ENCODE results near the gene MVB12B.
"Not testable (repeated sequence)": the region's sequence is repeated elsewhere in the genome, so short reads cannot be mapped to it uniquely, and the experiment has no call there.

The MVB12B gene, protein sequence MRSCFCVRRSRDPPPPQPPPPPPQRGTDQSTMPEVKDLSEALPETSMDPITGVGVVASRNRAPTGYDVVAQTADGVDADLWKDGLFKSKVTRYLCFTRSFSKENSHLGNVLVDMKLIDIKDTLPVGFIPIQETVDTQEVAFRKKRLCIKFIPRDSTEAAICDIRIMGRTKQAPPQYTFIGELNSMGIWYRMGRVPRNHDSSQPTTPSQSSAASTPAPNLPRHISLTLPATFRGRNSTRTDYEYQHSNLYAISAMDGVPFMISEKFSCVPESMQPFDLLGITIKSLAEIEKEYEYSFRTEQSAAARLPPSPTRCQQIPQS

DNA sequence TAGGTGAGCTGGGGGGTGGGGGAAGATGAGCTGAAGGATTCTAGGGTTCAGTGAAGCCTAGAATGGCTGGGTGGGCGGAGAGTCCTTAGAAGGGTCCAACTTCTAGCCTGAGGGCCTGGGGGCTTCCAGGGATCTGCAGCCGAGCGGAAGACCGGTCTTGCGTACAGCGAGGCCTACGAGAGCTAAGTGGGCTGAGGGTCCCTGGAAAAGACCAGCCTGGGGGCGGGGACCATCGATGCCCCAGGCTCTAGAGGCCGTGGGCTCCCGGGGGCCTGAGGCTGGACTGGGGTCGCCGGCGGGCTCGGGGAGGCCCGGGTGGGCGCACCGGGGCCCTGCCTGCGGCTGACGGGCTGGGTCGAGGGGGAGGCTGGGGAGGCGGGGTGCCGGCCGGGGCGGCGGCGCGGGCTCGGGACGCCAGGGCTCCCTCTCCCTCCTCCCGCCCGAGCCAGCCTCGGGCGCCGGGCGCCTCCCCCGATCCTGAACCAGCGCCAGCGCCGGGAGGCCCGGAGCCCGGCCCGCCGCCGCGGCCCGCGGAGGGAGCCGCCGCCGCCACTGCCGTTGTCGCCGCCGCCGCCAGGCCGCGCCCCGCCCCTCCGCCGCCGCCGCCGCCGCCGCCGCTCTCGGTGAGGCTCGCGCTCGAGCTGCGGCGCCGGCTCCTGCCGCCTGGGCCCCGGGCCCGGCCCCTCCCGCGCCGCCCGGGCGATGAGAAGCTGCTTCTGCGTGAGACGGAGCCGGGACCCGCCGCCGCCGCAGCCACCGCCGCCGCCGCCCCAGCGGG, at the start of gene MVB12B:
Gene MVB12B (plus strand): TSS at position 602 of the 778 bp plus-strand sequence. CDS start 101 bp downstream, at position 703.
- Mint-ChIP-seq H3K4me1 (peaks cover 13% of the 10 kb centered on the region), H3K36me3 (no peaks in the 10 kb centered on the region), H3K9me3 (no peaks in the 10 kb centered on the region), H3K27ac (peak within 1 kb of the TSS; percentile 25), H3K4me3 (peak within 1 kb of the TSS; percentile 82), H3K27me3 (no peaks in the 10 kb centered on the region)

DNA sequence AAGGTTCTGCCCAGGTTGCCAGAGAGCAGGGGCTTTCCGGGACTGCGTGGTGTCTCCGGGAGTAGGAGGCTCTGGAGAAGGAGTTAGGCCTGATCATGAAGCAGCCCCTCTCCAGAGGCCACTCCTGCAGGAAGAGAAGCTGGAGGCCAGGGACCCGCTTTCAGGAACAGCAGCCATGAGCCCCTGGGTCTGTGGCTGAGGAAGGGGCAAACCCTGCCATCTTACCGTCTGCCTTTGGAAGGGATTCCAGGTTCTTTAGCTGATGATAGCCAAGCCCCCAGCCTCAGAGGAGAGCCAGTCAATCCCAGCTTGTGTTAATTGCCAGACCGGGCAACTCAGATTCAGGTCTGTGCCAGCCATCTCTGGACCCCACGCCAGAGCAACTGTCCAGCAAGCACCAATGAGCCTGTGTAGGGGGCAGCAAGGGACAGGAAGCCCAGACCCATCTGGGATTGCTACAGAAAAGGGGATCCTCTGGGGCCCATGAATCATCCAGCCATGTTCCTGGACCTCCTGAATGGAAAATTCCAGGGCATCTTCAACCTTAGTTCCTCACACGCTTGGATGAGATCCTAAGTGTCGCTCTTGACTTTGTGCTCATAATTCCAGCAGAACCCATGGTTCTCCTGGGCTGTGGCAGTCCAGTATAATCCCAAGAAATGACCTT, 42.7 kb upstream of the MVB12B start:
- Mint-ChIP-seq H3K9me3 (peaks cover 7% of the 10 kb centered on the region), H3K27me3 (peaks cover 2% of the 10 kb centered on the region), H3K4me3 (no peak overlapping the region), H3K27ac (no peak overlapping the region), H3K4me1 (no peaks in the 10 kb centered on the region), H3K36me3 (no peaks in the 10 kb centered on the region)

DNA sequence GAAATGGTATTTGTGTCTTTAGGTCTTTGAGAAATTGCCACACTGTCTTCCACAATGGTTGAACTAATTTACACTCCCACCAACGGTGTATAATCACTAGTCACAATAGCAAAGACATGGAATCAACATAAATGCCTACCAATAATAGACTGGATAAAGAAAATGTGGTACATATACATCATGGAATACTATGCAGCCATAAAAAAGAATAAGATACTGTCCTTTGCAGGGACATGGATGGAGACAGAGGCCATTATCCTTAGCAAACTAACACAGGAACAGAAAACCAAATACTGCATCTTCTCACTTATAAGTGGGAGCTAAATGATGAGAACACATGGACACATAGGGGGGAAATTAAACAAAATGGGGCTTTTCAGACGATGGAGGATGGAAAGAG, 41.0 kb upstream of the MVB12B start:
- not testable (repeated sequence) for H3K4me3 Mint-ChIP-seq, H3K4me1 Mint-ChIP-seq

DNA sequence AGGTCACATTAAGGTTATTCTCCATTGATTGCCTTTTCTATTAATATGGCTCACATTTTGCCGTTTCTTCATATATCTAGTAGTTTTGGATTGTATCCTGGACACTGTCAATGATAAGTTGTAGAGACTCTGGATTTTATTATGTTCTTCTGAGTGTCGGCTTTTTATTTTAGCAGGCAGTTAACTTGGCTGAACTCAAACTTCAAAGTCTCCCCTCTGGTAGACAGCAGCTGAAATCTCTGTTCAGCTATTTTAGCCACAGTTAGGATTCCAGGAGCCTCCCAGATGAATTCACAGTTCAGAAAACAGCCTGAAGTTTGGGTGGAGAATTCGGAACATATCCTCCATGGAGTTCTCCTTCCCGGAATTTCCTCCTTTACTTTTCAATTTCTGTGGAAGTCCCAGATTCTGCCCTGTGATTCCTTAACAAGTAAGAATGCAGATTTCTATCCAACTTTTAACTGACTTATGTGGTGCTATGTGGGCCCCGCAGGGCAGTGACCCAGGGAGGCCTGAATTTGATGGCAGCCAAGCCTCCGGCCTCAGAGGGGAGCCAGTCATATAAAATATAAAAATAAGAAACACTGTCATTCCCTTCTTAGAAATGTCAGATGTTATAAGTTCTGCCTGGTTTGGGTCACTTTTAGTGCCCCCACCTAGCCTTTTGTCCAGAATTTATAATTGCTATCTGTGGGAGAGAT, 39.3 kb upstream of the MVB12B start:
- Mint-ChIP-seq H3K4me1 (no peaks in the 10 kb centered on the region), H3K9me3 (no peaks in the 10 kb centered on the region), H3K27ac (no peak overlapping the region)

More for the DNA sequence above, 41.0 kb upstream of the MVB12B start:
- H3K36me3 Mint-ChIP-seq, H3K27me3 Mint-ChIP-seq, H3K9me3 Mint-ChIP-seq, H3K27ac Mint-ChIP-seq: not testable (repeated sequence)

DNA sequence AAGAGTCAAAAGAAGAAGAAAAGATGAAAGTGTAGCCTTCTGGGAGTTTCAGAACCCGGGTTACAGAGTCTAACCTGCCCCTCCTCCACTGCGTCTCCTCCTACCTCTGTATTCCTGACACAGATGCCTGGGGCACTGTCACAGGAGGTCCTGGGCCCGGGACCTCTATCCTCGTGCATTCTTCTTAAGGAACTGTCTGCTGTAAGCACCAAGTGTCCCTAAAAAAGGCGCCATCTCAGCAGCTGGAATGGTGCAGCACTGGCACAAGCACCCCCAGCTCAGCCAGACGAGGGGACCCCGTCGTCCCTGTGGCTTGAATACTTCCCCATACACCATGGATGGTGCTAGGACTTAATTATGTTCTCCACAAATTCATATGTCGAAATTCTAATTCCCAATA, 35.8 kb upstream of the MVB12B start:
- Mint-ChIP-seq H3K27me3 (peaks cover 2% of the 10 kb centered on the region), H3K4me1 (no peaks in the 10 kb centered on the region), H3K9me3 (no peaks in the 10 kb centered on the region), H3K4me3 (no peak overlapping the region), H3K27ac (no peak overlapping the region), H3K36me3 (no peaks in the 10 kb centered on the region)

More for the DNA sequence above, 39.3 kb upstream of the MVB12B start:
- H3K36me3 Mint-ChIP-seq: no peaks in the 10 kb centered on the region
- H3K4me3 Mint-ChIP-seq: no peak overlapping the region
- no peaks in the 10 kb centered on the region for H3K27me3 Mint-ChIP-seq

DNA sequence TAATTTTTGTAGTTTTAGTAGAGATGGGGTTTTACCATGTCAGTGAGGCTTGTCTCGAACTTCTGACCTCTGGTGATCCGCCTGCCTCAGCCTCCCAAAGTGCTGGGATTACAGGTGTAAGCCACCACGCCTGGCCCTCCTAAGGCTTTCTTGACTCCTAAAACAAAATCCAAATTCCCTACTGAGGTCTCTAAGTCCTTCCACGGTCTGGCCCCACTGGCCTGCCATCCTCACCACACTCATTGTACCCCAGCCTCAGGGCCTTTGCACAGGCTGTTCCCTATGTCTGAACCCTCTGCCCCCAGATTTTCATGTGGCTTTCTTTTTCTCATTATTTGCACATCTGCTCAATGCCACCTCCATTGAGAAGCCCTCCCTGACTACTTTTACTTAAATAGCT, 34.7 kb upstream of the MVB12B start:
- Mint-ChIP-seq H3K9me3 (no peaks in the 10 kb centered on the region), H3K4me1 (no peaks in the 10 kb centered on the region), H3K36me3 (no peaks in the 10 kb centered on the region)

DNA sequence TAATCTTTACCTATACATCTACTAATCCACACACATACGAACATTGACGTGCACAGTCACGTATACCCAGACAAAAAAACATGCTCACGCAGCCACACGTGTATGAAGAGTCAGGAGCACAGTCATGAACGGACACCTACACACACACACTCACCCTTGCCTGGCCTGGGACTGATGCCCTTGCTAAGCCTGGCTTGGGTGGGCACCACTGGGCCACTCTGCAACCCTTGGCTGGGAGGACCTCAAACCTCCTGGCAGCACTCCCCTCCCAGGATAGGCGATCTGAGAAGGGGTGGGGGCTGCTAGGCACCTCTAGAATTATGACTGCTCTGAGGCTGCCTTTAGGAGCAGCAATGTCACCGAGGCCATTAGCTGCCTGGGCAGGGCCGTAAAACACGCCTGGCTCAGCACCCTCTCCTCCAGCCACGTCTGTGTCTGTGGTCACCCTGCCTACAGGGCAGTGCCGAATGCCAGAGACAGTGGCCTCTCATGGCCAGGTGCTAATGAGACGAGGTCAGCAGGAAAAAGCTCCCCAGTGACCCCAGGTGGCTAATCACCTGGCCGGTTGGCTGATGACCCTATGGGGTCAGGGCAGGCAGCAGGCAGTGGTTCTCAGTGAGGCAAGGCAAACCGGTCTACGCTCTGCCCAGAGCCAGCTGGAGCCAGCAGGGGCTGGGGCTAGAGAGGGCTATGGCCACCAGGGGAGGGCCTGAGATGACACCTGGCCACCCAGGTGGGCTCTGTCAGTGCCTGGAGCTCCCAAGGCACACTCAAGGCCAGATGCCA, 33.7 kb upstream of the MVB12B start:
- H3K4me1 Mint-ChIP-seq: no peaks in the 10 kb centered on the region
- H3K4me3 Mint-ChIP-seq: no peak overlapping the region
- H3K9me3 Mint-ChIP-seq: no peaks in the 10 kb centered on the region
- no peaks in the 10 kb centered on the region for H3K36me3 Mint-ChIP-seq
- no peak overlapping the region for H3K27ac Mint-ChIP-seq
- peaks cover 2% of the 10 kb centered on the region for H3K27me3 Mint-ChIP-seq

More for the DNA sequence above, 34.7 kb upstream of the MVB12B start:
- H3K27me3 Mint-ChIP-seq: peaks cover 2% of the 10 kb centered on the region
- no peak overlapping the region for H3K4me3 Mint-ChIP-seq
- no peak overlapping the region for H3K27ac Mint-ChIP-seq

DNA sequence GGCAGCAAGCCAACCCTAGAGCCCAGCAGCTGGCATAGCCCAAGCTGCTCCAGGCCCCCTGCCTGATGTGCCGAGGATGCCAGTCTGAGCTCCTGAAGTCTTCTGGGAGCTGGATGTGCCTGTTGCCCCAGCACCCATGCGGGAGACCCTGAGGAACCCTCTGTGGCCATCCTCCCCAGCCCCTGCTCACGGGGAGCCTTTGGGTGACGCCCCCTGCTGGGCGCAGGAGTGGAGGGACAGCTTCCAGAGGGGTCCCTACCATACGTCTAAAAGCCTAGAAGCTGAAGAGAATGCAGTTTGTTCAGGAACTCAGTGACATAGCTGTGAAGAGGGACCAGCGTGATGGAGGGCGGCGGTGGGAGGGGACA, 33.1 kb upstream of the MVB12B start:
- no peaks in the 10 kb centered on the region for H3K36me3 Mint-ChIP-seq
- H3K4me1 Mint-ChIP-seq: no peaks in the 10 kb centered on the region
- H3K4me3 Mint-ChIP-seq: no peak overlapping the region
- no peak overlapping the region for H3K27ac Mint-ChIP-seq
- peaks cover 2% of the 10 kb centered on the region for H3K27me3 Mint-ChIP-seq
- no peaks in the 10 kb centered on the region for H3K9me3 Mint-ChIP-seq

DNA sequence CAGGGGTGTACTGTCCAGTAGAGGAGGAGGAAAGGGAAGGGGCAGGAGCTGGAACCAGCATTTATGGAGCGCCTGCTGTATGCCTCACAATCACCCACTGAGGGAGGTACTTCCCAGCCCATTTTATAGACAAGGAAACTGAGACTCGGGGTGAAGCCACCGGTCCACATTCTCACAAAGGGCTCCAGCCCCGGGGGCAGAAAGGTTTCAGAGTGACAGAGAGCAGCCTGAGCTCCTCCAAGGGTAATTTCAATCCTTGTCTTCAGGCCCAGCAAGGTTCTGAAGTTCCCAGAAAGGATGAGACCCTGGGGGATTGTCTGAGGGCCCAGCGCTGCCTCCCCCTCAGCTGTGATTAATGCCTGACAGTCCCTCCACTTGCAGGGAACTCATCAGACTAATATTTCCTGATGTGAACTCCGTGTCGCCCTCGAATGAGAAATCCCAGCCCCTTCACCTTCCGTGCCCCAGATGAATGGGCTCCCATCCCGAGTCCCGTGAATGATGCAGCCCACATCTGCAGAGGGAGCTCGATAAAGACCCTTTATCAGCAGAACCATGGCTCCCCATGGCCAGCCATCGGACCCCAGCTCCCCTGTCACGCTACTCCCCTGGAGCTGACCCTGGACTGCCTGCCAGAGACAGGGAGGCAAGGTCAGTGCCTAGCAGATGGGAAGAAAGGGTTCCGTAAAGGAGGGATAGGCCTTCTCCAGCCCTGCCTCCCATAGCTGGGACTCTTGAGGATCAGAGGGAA, 32.1 kb upstream of the MVB12B start:
- Mint-ChIP-seq H3K4me1 (no peaks in the 10 kb centered on the region), H3K27me3 (peaks cover 2% of the 10 kb centered on the region), H3K27ac (no peak overlapping the region), H3K36me3 (no peaks in the 10 kb centered on the region), H3K9me3 (no peaks in the 10 kb centered on the region), H3K4me3 (no peak overlapping the region)

DNA sequence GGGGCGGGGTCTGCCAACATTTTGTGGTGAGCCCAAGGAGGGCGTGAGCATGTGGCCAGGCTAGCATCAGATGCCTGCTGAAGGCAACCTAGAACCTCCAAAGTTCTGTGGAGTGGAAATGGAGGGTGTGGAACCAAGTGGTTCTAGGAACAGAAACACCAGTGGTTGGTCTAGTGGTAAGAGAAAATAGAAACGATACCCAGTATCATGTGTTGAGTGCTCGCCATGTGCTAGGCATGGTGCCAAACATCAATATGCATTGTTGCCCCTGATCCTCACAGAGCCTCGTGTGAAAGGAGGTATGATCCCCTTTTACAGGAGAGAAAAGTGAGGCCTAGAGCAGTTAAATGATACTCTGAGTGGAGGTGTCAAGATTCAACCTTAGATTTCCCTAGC, 31.5 kb upstream of the MVB12B start:
- no peaks in the 10 kb centered on the region for H3K36me3 Mint-ChIP-seq
- no peak overlapping the region for H3K4me3 Mint-ChIP-seq
- peaks cover 2% of the 10 kb centered on the region for H3K27me3 Mint-ChIP-seq
- H3K4me1 Mint-ChIP-seq: no peaks in the 10 kb centered on the region
- H3K9me3 Mint-ChIP-seq: no peaks in the 10 kb centered on the region
- H3K27ac Mint-ChIP-seq: no peak overlapping the region

DNA sequence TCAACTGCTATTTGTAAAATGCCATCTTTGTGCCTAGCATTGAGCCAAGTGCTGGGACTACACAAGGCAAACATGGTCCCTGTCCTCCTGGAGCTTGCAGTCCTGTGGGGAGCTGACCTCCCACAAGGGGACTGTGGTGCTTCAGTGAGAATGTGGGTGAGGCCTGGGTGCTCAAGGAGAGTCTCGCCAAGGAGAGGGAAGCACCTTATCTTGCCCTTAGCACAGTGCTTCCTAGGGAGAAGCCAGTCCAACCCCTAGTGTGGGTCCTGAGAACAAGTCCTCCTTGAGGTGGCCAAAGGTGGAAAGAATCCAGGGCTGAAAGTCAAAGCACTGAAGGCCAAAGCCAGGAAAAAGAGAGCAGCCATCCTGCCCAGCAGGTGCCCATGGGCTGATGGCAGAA, 31.1 kb upstream of the MVB12B start:
- Mint-ChIP-seq H3K9me3 (no peaks in the 10 kb centered on the region), H3K36me3 (no peaks in the 10 kb centered on the region), H3K27me3 (peaks cover 2% of the 10 kb centered on the region), H3K4me3 (no peak overlapping the region), H3K4me1 (no peaks in the 10 kb centered on the region), H3K27ac (no peak overlapping the region)

DNA sequence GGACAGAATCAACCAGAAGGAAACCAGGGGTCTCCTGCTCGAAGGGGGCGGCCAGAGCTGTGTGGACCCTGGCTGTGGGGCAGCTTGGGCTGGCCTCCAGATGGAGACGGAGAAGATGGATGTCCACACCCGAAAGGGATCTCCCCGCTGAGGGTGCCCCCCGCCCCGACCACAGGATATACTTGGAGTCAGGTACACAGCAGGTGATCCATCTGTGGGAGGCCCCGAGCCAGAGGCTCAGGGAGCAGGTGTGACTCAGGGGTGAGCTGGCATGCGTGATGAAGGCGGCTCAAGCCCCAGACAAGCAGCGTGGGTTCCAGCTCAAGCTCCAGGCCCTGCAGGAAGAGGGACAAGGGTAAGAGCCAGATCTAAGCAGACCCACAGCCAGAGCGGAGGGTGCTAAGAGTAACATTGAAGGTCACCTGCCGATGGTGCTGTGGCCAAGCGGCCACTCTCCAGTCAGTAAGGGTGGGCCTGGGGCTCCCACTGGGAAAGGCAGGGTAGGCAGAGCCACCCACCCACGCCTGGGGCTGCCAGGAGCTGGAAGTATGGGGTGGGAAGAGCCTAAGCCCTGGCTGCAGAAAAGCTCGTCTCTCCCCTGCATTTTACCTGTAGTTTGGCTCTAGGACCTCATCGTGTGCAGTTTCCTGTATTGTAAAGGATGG, 30.6 kb upstream of the MVB12B start:
- H3K36me3 Mint-ChIP-seq: no peaks in the 10 kb centered on the region
- H3K27me3 Mint-ChIP-seq: peaks cover 2% of the 10 kb centered on the region
- H3K4me3 Mint-ChIP-seq: no peak overlapping the region
- H3K4me1 Mint-ChIP-seq: no peaks in the 10 kb centered on the region
- no peaks in the 10 kb centered on the region for H3K9me3 Mint-ChIP-seq
- H3K27ac Mint-ChIP-seq: no peak overlapping the region

DNA sequence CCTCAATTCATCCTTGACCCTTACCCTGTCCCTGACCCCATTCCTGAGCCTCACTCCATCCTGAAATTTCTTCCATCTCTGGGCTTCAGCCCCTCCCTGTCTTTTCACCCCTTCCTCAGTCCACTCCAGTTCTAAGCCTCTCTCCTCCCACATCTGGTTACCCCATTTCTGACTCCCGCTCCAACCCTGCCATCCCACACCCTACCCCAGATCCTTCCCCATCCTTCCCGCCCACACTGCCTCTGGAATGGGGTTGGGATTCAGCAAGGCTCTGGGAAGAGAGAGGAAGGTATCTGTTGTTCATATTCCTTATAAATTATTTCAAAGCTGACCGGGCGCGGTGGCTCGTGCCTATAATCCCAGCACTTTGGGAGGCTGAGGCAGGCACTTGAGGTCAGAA, 29.9 kb upstream of the MVB12B start:
- Mint-ChIP-seq H3K4me1 (no peaks in the 10 kb centered on the region), H3K27ac (peak overlapping the region; percentile 2), H3K36me3 (no peaks in the 10 kb centered on the region), H3K27me3 (peaks cover 2% of the 10 kb centered on the region), H3K9me3 (no peaks in the 10 kb centered on the region), H3K4me3 (no peak overlapping the region)

DNA sequence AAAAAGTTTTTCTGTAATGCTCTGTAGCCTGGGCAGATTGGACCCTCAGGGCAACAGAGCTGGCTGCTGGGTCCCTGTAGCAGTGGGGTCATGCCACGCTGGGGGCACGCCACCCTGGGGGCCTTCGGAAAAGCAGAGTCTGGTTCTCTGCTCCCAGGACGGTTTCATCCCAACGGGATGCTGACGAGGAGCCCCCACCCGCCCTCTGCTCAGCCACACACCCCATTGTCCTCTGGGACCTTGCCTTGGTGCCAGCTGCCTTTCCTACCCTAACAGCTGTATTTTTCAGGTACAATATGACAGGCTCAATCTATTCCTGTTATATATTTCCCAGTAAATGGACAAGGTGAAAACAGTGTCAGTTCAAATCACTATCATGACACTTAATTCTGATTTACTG, 29.0 kb upstream of the MVB12B start:
- Mint-ChIP-seq H3K9me3 (no peaks in the 10 kb centered on the region), H3K36me3 (no peaks in the 10 kb centered on the region), H3K27me3 (peaks cover 2% of the 10 kb centered on the region), H3K4me1 (peaks cover 5% of the 10 kb centered on the region), H3K27ac (no peak overlapping the region), H3K4me3 (no peak overlapping the region)
